ENCODE data around the gene CDC16.

CDC16 gene

GRCh38 chr13:114204894-114205293, 29.8 kb upstream of the CDC16 start:
- TF ChIP-seq EZH2 (IDR thresholded peaks at IDR 0.05; ENCODE audit: borderline replicate concordance, low read length) (no peak), CTCF (IDR thresholded peaks at IDR 0.05; ENCODE audit: low read length) (no peak)
- Histone ChIP-seq H3K9me3 (ENCODE audit: low read length) (0 out of 2 replicates have a peak, but pooled peaks cover 2% of the 10 kb centered on the region), H3K4me2 (ENCODE audit: low read length) (no peak overlapping the region), H4K20me1 (ENCODE audit: insufficient read depth, low read length) (no peaks in the 10 kb centered on the region), H3K4me3 (ENCODE audit: low read depth, low read length, poor library complexity, severe bottlenecking) (no peak overlapping the region), H3K4me1 (ENCODE audit: insufficient read depth, low read length, severe bottlenecking) (no peaks in the 10 kb centered on the region), H3K9ac (ENCODE audit: low read length) (no peak overlapping the region), H2AFZ (ENCODE audit: low read length) (no peak overlapping the region), H3K27me3 (ENCODE audit: insufficient read depth, low read length) (peaks cover 5% of the 10 kb centered on the region; the same call in 1 of the 2 replicates), H3K79me2 (ENCODE audit: insufficient read depth, low read length) (no peaks in the 10 kb centered on the region), H3F3A (ENCODE audit: insufficient read depth, low read length) (no peaks in the 10 kb centered on the region), H3K36me3 (ENCODE audit: insufficient read depth, low read length) (no peaks in the 10 kb centered on the region; the same call in 1 of the 2 replicates), H3K27ac (ENCODE audit: low read depth, low read length, poor library complexity, severe bottlenecking) (no peak overlapping the region), H3K9me2 (ENCODE audit: low read depth, low read length) (no peaks in the 10 kb centered on the region)

- H3K4me1 ChIP-seq (ENCODE audit: insufficient read depth, low read length, severe bottlenecking): no peaks in the 10 kb centered on the region
- no peaks in the 10 kb centered on the region for H3K9me2 ChIP-seq (ENCODE audit: low read depth, low read length)
- no peak overlapping the region for H3K9ac ChIP-seq (ENCODE audit: low read length)
- H3K9me3 ChIP-seq (ENCODE audit: low read length): 0 out of 2 replicates have a peak, but pooled peaks cover 2% of the 10 kb centered on the region
- no peaks in the 10 kb centered on the region for H3F3A ChIP-seq (ENCODE audit: insufficient read depth, low read length)
- no peak overlapping the region for H3K4me3 ChIP-seq (ENCODE audit: low read depth, low read length, poor library complexity, severe bottlenecking)
- no peaks in the 10 kb centered on the region for H3K79me2 ChIP-seq (ENCODE audit: insufficient read depth, low read length)
- peaks cover 5% of the 10 kb centered on the region; the same call in 1 of the 2 replicates for H3K27me3 ChIP-seq (ENCODE audit: insufficient read depth, low read length)
- H4K20me1 ChIP-seq (ENCODE audit: insufficient read depth, low read length): no peaks in the 10 kb centered on the region
- no peaks in the 10 kb centered on the region; the same call in 1 of the 2 replicates for H3K36me3 ChIP-seq (ENCODE audit: insufficient read depth, low read length)
- no peak overlapping the region for H3K27ac ChIP-seq (ENCODE audit: low read depth, low read length, poor library complexity, severe bottlenecking)
- H3K4me2 ChIP-seq (ENCODE audit: low read length): no peak overlapping the region
- H2AFZ ChIP-seq (ENCODE audit: low read length): no peak overlapping the region
- no peak for TF ChIP-seq CTCF (IDR thresholded peaks at IDR 0.05; ENCODE audit: low read length)
- no peak for TF ChIP-seq EZH2 (IDR thresholded peaks at IDR 0.05; ENCODE audit: borderline replicate concordance, low read length)
Observed at GRCh38 chr13:114208134-114208533, 26.6 kb upstream of the CDC16 start.

GRCh38 chr13:114211446-114212157, 23.1 kb upstream of the CDC16 start:
- no peak overlapping the region for H3K4me2 ChIP-seq (ENCODE audit: low read length)
- no peaks in the 10 kb centered on the region for H3F3A ChIP-seq (ENCODE audit: insufficient read depth, low read length)
- H3K4me1 ChIP-seq (ENCODE audit: insufficient read depth, low read length, severe bottlenecking): no peaks in the 10 kb centered on the region
- H2AFZ ChIP-seq (ENCODE audit: low read length): no peak overlapping the region
- H3K9me3 ChIP-seq (ENCODE audit: low read length): 0 out of 2 replicates have a peak, but pooled peaks cover 2% of the 10 kb centered on the region
- no peaks in the 10 kb centered on the region for H3K79me2 ChIP-seq (ENCODE audit: insufficient read depth, low read length)
- H3K36me3 ChIP-seq (ENCODE audit: insufficient read depth, low read length): no peaks in the 10 kb centered on the region; the same call in 1 of the 2 replicates
- peaks cover 5% of the 10 kb centered on the region; the same call in 1 of the 2 replicates for H3K27me3 ChIP-seq (ENCODE audit: insufficient read depth, low read length)
- H3K9ac ChIP-seq (ENCODE audit: low read length): no peak overlapping the region
- H3K9me2 ChIP-seq (ENCODE audit: low read depth, low read length): no peaks in the 10 kb centered on the region
- no peaks in the 10 kb centered on the region for H4K20me1 ChIP-seq (ENCODE audit: insufficient read depth, low read length)
- no peak overlapping the region for H3K4me3 ChIP-seq (ENCODE audit: low read depth, low read length, poor library complexity, severe bottlenecking)
- H3K27ac ChIP-seq (ENCODE audit: low read depth, low read length, poor library complexity, severe bottlenecking): no peak overlapping the region
- TF ChIP-seq EZH2 (IDR thresholded peaks at IDR 0.05; ENCODE audit: borderline replicate concordance, low read length): no peak
